K562 (cell line): ENCODE measurements around the gene ACBD6. TPM values are rescaled to one million over a fixed set of nuclear protein-coding genes. Genes with fewer than 3 reads are reported as not detected.
A peak's percentile ranks its signal among the peaks of the same experiment; 100 is the strongest.

Experiments
- CBFA2T3 ChIP-seq: fragments of 450-650 bp; IDR thresholded peaks from 2 replicates; pipeline ENCODE4 v1.6.1; 2017
- E2F3 ChIP-seq: fragments of 250-450 bp; sonication (Bioruptor Pico); IDR thresholded peaks from 2 replicates; pipeline ENCODE4 v1.4.0; 2020; ENCODE audit warnings: mild to moderate bottlenecking
- JUNB ChIP-seq: fragments of 450-650 bp; formaldehyde crosslinking; conservative IDR thresholded peaks from 2 replicates; pipeline ENCODE4 v1.4.0; 2020; ENCODE audit warnings: mild to moderate bottlenecking
- LARP7 ChIP-seq: fragments of 450-650 bp; IDR thresholded peaks from 2 replicates; pipeline ENCODE4 v1.6.1; 2016
- MTA1 ChIP-seq: fragments of 450-650 bp; IDR thresholded peaks from 2 replicates; pipeline ENCODE4 v1.6.1; 2017; ENCODE audit warnings: borderline replicate concordance
- MXI1 ChIP-seq: IDR thresholded peaks from 2 replicates; pipeline ENCODE4 v1.6.1; 2011; ENCODE audit warnings: low read depth, mild to moderate bottlenecking, improper control_type of control experiment, low read length
- NCOA2 ChIP-seq, 2 experiments: fragments of 450-650 bp; IDR thresholded peaks; 2 replicates each; pipeline ENCODE4 v1.6.1; 2018; ENCODE audit warnings: mild to moderate bottlenecking in 2 of 2, moderate library complexity in 1 of 2; ENCODE audit not compliant: partially characterized antibody in 2 of 2
- NFATC3 ChIP-seq: fragments of 450-650 bp; IDR thresholded peaks from 2 replicates; pipeline ENCODE4 v1.6.1; 2017; ENCODE audit warnings: mild to moderate bottlenecking
- NR1H2 ChIP-seq: sonication (generic); formaldehyde crosslinking; IDR thresholded peaks from 2 replicates; pipeline ENCODE4 v1.4.0; 2020; ENCODE audit warnings: mild to moderate bottlenecking, missing genetic modification reagents
- PCBP2 ChIP-seq: fragments of 200-400 bp; formaldehyde crosslinking; IDR thresholded peaks from 2 replicates; pipeline ENCODE4 v1.6.1; 2018; ENCODE audit warnings: low read length, low read depth, mild to moderate bottlenecking, moderate library complexity; ENCODE audit not compliant: poor library complexity, severe bottlenecking
- RBM15 ChIP-seq: fragments of 200-400 bp; formaldehyde crosslinking; IDR thresholded peaks from 2 replicates; pipeline ENCODE4 v1.6.1; 2018; ENCODE audit warnings: mild to moderate bottlenecking, low read length, moderate library complexity; ENCODE audit not compliant: insufficient read depth
- SAFB2 ChIP-seq: fragments of 200-400 bp; formaldehyde crosslinking; IDR thresholded peaks from 2 replicates; pipeline ENCODE4 v1.6.1; 2018; ENCODE audit warnings: borderline replicate concordance, low read length, low read depth, moderate library complexity; ENCODE audit not compliant: severe bottlenecking
- SRSF3 ChIP-seq: fragments of 200-400 bp; formaldehyde crosslinking; IDR thresholded peaks from 2 replicates; pipeline ENCODE4 v1.6.1; 2016; ENCODE audit warnings: mild to moderate bottlenecking, low read length, moderate library complexity; ENCODE audit not compliant: insufficient read depth
- YY1 ChIP-seq, 3 experiments: IDR thresholded peaks; 2 replicates each; pipeline ENCODE4 v1.6.1; 2011; ENCODE audit warnings: low read length in 2 of 3, mild to moderate bottlenecking in 2 of 3, moderate library complexity in 2 of 3, borderline replicate concordance in 1 of 3, control low read depth in 1 of 3, low read depth in 1 of 3; ENCODE audit not compliant: insufficient read depth in 3 of 3, insufficient replicate concordance in 2 of 3, control insufficient read depth in 1 of 3, insufficient read length in 1 of 3; ENCODE audit errors: extremely low read depth in 1 of 3
- ZNF175 ChIP-seq: fragments of 200-800 bp; sonication (Bioruptor generic); IDR thresholded peaks from 2 replicates; pipeline ENCODE4 v1.6.1; 2016; ENCODE audit warnings: low read depth, mild to moderate bottlenecking, missing genetic modification characterization, missing compliant biosample characterization
- ZNF232 ChIP-seq: sonication (generic); formaldehyde crosslinking; IDR thresholded peaks from 2 replicates; pipeline ENCODE4 v1.8.0; 2022; ENCODE audit warnings: mild to moderate bottlenecking, missing genetic modification reagents
- ZNF282 ChIP-seq: sonication (generic); formaldehyde crosslinking; IDR thresholded peaks from 2 replicates; pipeline ENCODE4 v1.8.1; 2023; ENCODE audit warnings: missing genetic modification reagents
- ZNF766 ChIP-seq: fragments of 200-800 bp; sonication (Bioruptor generic); conservative IDR thresholded peaks from 2 replicates; pipeline ENCODE4 v1.6.1; 2016; ENCODE audit warnings: missing genetic modification characterization, missing compliant biosample characterization
- polyA plus RNA-seq, 8 experiments: library from polyadenylated mRNA; depleted of rRNA in 4 of 8; stranded (reverse) in 5 of 8; unstranded in 3 of 8; fragments of >200 nt; fragmentation: Nextera tagmentation in 2 of 8; fragmentation: Illumina TruSeq in 1 of 8; extraction: Ambion mirVana in 2 of 8; extraction: Trizol in 1 of 8; gene quantifications; 2 replicates each; pipeline versions ENCODE4 v1.2.1 to v1.2.3, GENCODE V29; 2011 to 2014; ENCODE audit warnings: inconsistent platforms in 1 of 8, missing spikeins in 1 of 8
- total RNA-seq, 7 experiments: library from RNA; depleted of rRNA in 6 of 7; stranded (reverse); fragments of >200 nt in 6 of 7; fragmentation: Illumina TruSeq in 2 of 7; extraction: Trizol in 2 of 7; gene quantifications; 2 replicates each; pipeline versions ENCODE4 v1.2.1 to v1.2.3, GENCODE V29; 2011 to 2021; ENCODE audit warnings: low replicate concordance in 1 of 7
- TF ChIP-seq, protein P1 (sequence below): fragments of 450-650 bp; formaldehyde crosslinking; IDR thresholded peaks from 2 replicates; pipeline ENCODE4 v1.4.0; 2020; ENCODE audit warnings: mild to moderate bottlenecking, mixed read lengths
- TF ChIP-seq, protein P2 (sequence below): fragments of 250-450 bp; sonication (Bioruptor Pico); IDR thresholded peaks from 2 replicates; pipeline ENCODE4 v1.4.0; 2020; ENCODE audit warnings: mild to moderate bottlenecking, moderate library complexity, borderline replicate concordance
- TF ChIP-seq, protein P3 (sequence below): fragments of 450-650 bp; formaldehyde crosslinking; conservative IDR thresholded peaks from 2 replicates; pipeline ENCODE4 v1.4.0; 2022; ENCODE audit warnings: mild to moderate bottlenecking, missing genetic modification characterization

The ACBD6 gene
- total and polyA plus RNA-seq, 9 of the 15 experiments (the other 6 are each of a cell fraction or from before 2014, with no cell fraction given): 16.9 to 107 (median 77.7) TPM

DNA sequence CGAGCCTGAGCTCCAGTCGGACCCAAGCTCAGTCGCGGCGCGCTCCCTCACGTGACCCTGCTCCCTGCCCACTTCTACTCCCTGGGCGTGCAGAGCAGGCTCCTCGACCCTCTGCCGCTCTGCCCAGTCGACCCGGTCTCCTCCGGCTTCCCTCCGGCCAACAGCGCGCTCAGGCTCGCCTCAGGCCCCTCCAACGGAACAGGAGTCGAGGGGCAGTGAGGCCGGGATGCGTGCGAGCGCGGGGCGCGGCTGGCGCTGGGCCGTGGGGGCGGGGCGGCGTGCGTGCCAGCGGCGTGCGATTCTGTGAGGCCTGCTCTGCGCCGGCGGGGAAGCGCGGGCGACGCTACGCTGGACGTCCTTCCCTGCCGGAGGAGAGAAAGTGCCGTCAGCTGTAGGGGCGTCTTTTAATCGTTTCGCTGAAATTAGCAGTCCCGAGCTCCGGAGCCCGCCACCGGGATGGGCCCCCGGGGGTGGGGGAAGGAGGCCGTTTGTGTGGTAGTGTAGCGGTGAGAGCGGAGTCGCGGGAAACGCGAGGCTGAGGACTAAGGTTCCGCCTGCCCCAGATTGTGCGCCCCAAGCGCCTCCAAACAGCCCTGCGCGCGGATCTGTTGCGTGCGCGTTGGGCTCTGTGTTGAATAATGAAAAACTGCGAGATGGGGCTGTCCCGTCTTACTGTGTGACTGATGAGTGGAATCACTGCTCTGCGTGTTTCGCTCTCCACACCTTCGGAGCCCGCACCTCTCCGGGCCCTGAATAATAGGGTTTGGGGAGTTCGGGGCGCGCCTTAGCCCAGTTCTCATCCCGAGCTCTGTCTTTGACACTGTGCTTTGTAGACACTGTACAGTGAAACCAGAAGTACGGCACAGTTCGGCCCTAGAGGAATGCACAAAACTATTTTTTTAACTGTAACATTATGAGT is at the start of gene ACBD6 (continued):
- TF ChIP-seq, protein P1, sequence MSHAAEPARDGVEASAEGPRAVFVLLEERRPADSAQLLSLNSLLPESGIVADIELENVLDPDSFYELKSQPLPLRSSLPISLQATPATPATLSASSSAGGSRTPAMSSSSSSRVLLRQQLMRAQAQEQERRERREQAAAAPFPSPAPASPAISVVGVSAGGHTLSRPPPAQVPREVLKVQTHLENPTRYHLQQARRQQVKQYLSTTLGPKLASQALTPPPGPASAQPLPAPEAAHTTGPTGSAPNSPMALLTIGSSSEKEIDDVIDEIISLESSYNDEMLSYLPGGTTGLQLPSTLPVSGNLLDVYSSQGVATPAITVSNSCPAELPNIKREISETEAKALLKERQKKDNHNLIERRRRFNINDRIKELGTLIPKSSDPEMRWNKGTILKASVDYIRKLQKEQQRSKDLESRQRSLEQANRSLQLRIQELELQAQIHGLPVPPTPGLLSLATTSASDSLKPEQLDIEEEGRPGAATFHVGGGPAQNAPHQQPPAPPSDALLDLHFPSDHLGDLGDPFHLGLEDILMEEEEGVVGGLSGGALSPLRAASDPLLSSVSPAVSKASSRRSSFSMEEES: peak; percentile 95
- TF ChIP-seq RBM15 (no peak), YY1 (IDR thresholded peaks at IDR 0.05; ENCODE audit: borderline replicate concordance in 1 of 3, control insufficient read depth in 1 of 3, extremely low read depth in 1 of 3, insufficient read depth in 3 of 3, insufficient read length in 1 of 3, insufficient replicate concordance in 2 of 3, low read depth in 1 of 3, low read length in 2 of 3) (peak in 2 of 3 experiments; percentile 69 to 80), CBFA2T3 (peak; percentile 5; the same call in 1 of the 2 replicates), ZNF175 (CRISPR knock-in tag) (no peak), ZNF282 (CRISPR knock-in tag) (peak; percentile 97; the same call in 1 of the 2 replicates), SRSF3 (0 out of 2 replicates have a peak, but pooled peaks have one; percentile 36), JUNB (CRISPR knock-in tag) (no peak), MXI1 (peak; percentile 68; the same call in 1 of the 2 replicates), NFATC3 (no peak), MTA1 (peak; percentile 78), LARP7 (peak; percentile 16; the same call in 1 of the 2 replicates), ZNF766 (CRISPR knock-in tag) (peak; percentile 72; the same call in 1 of the 2 replicates), E2F3 (CRISPR knock-in tag) (peak; percentile 74; the same call in 1 of the 2 replicates), SAFB2 (no peak), PCBP2 (no peak), NCOA2 (IDR thresholded peaks at IDR 0.05; ENCODE audit: partially characterized antibody in 2 of 2) (no peak), ZNF232 (peak; percentile 94), NR1H2 (CRISPR knock-in tag) (peak; percentile 95)
- TF ChIP-seq, protein P2, sequence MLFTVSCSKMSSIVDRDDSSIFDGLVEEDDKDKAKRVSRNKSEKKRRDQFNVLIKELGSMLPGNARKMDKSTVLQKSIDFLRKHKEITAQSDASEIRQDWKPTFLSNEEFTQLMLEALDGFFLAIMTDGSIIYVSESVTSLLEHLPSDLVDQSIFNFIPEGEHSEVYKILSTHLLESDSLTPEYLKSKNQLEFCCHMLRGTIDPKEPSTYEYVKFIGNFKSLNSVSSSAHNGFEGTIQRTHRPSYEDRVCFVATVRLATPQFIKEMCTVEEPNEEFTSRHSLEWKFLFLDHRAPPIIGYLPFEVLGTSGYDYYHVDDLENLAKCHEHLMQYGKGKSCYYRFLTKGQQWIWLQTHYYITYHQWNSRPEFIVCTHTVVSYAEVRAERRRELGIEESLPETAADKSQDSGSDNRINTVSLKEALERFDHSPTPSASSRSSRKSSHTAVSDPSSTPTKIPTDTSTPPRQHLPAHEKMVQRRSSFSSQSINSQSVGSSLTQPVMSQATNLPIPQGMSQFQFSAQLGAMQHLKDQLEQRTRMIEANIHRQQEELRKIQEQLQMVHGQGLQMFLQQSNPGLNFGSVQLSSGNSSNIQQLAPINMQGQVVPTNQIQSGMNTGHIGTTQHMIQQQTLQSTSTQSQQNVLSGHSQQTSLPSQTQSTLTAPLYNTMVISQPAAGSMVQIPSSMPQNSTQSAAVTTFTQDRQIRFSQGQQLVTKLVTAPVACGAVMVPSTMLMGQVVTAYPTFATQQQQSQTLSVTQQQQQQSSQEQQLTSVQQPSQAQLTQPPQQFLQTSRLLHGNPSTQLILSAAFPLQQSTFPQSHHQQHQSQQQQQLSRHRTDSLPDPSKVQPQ: no peak
- TF ChIP-seq, protein P3, sequence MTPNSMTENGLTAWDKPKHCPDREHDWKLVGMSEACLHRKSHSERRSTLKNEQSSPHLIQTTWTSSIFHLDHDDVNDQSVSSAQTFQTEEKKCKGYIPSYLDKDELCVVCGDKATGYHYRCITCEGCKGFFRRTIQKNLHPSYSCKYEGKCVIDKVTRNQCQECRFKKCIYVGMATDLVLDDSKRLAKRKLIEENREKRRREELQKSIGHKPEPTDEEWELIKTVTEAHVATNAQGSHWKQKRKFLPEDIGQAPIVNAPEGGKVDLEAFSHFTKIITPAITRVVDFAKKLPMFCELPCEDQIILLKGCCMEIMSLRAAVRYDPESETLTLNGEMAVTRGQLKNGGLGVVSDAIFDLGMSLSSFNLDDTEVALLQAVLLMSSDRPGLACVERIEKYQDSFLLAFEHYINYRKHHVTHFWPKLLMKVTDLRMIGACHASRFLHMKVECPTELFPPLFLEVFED (CRISPR knock-in tag): peak; percentile 58; the same call in 1 of the 2 replicates
